ENCODE results near the gene ARL15. TPM values are rescaled to one million over a fixed set of nuclear protein-coding genes. Genes with fewer than 3 reads are reported as not detected.

The ARL15 gene
- total and polyA plus RNA-seq, 5 donors, result 14.2 to 30.3 (median 24.8) TPM

- Histone ChIP-seq H3K4me3 (ENCODE audit: low read length) (no peak overlapping the region), H3K4me1 (ENCODE audit: control insufficient read depth, insufficient read depth, low read length) (peaks cover 15% of the 10 kb centered on the region), H3K27ac (ENCODE audit: low read length) (no peak overlapping the region), H3K9me3 (ENCODE audit: control insufficient read depth, low read length) (no peaks in the 10 kb centered on the region), H3K27me3 (ENCODE audit: control insufficient read depth, insufficient read depth) (no peaks in the 10 kb centered on the region)
- DNase-seq (no peak), ATAC-seq (no peak)
- intact Hi-C loops (cut with DNase I), result loop anchor here in 1 of 4 donors (10.0 kb wide), 1 partner anchor 47 kb away; no protein-coding TSS in a partner anchor
- WGBS, result 88% methylated on average over 1 of the region's 1 CpG
Observed at GRCh38 chr5:54301849-54302248, 8.5 kb downstream of the ARL15 start.

GRCh38 chr5:54301220-54301619 lies 9.2 kb downstream of the ARL15 start:
- no peak for ATAC-seq

GRCh38 chr5:54298947-54299346 lies 11.4 kb downstream of the ARL15 start:
- Histone ChIP-seq H3K27ac (ENCODE audit: low read length) (no peak overlapping the region), H3K27me3 (ENCODE audit: control insufficient read depth, insufficient read depth) (no peaks in the 10 kb centered on the region), H3K9me3 (ENCODE audit: control insufficient read depth, low read length) (no peaks in the 10 kb centered on the region), H3K4me3 (ENCODE audit: low read length) (no peak overlapping the region), H3K4me1 (ENCODE audit: control insufficient read depth, insufficient read depth, low read length) (peaks cover 28% of the 10 kb centered on the region)
- ATAC-seq (no peak), DNase-seq (no peak)
- intact Hi-C loops (cut with DNase I), result no loop called here
- 96% methylated on average over 5 of the region's 5 CpGs for WGBS

More at GRCh38 chr5:54301220-54301619, 9.2 kb downstream of the ARL15 start:
- peaks cover 21% of the 10 kb centered on the region for H3K4me1 ChIP-seq (ENCODE audit: control insufficient read depth, insufficient read depth, low read length)
- no peak overlapping the region for H3K27ac ChIP-seq (ENCODE audit: low read length)
- no peaks in the 10 kb centered on the region for H3K27me3 ChIP-seq (ENCODE audit: control insufficient read depth, insufficient read depth)
- H3K9me3 ChIP-seq (ENCODE audit: control insufficient read depth, low read length), result no peaks in the 10 kb centered on the region
- H3K4me3 ChIP-seq (ENCODE audit: low read length), result no peak overlapping the region
- 82% methylated on average over 2 of the region's 2 CpGs for WGBS
- DNase-seq, result no peak
- intact Hi-C loops (cut with DNase I), result loop anchor here in 1 of 4 donors (10.0 kb wide), 1 partner anchor 46 kb away; no protein-coding TSS in a partner anchor

- 56% methylated on average over 2 of the region's 2 CpGs for WGBS
- H3K27ac ChIP-seq (ENCODE audit: low read length), result peak overlapping the region; percentile 73
- peaks cover 25% of the 10 kb centered on the region for H3K4me1 ChIP-seq (ENCODE audit: control insufficient read depth, insufficient read depth, low read length)
- DNase-seq (peak in 1 of 3 donors; percentile 37), ATAC-seq (peak; percentile 43 to 55)
- no peak overlapping the region for H3K4me3 ChIP-seq (ENCODE audit: low read length)
- no peaks in the 10 kb centered on the region for H3K9me3 ChIP-seq (ENCODE audit: control insufficient read depth, low read length)
- H3K27me3 ChIP-seq (ENCODE audit: control insufficient read depth, insufficient read depth), result no peaks in the 10 kb centered on the region
- intact Hi-C loops (cut with DNase I), result no loop called here
Observed at GRCh38 chr5:54296386-54296785, 14.0 kb downstream of the ARL15 start.

- H3K9me3 ChIP-seq (ENCODE audit: control insufficient read depth, low read length), result no peaks in the 10 kb centered on the region
- ATAC-seq (peak; percentile 88 to 90), DNase-seq (peak in 1 of 3 donors; percentile 55)
- peak overlapping the region; percentile 17 for H3K27ac ChIP-seq (ENCODE audit: low read length)
- no peak overlapping the region for H3K4me3 ChIP-seq (ENCODE audit: low read length)
- intact Hi-C loops (cut with DNase I), result no loop called here
- no peaks in the 10 kb centered on the region for H3K27me3 ChIP-seq (ENCODE audit: control insufficient read depth, insufficient read depth)
- H3K4me1 ChIP-seq (ENCODE audit: control insufficient read depth, insufficient read depth, low read length), result peaks cover 21% of the 10 kb centered on the region
- WGBS, result 49% methylated on average over 8 of the region's 8 CpGs
Observed at GRCh38 chr5:54295651-54296276, 14.6 kb downstream of the ARL15 start.

- Histone ChIP-seq H3K9me3 (ENCODE audit: control insufficient read depth, low read length) (no peaks in the 10 kb centered on the region), H3K27me3 (ENCODE audit: control insufficient read depth, insufficient read depth) (no peaks in the 10 kb centered on the region), H3K4me1 (ENCODE audit: control insufficient read depth, insufficient read depth, low read length) (peaks cover 18% of the 10 kb centered on the region), H3K4me3 (ENCODE audit: low read length) (no peak overlapping the region), H3K27ac (ENCODE audit: low read length) (no peak overlapping the region)
- ATAC-seq, result no peak
- no peak for DNase-seq
- intact Hi-C loops (cut with DNase I), result no loop called here
- 76% methylated on average over 5 of the region's 5 CpGs for WGBS
Observed at GRCh38 chr5:54294097-54294667, 16.2 kb downstream of the ARL15 start.

- intact Hi-C loops (cut with DNase I), result no loop called here
- Histone ChIP-seq H3K27ac (ENCODE audit: low read length) (no peak overlapping the region), H3K4me1 (ENCODE audit: control insufficient read depth, insufficient read depth, low read length) (peaks cover 16% of the 10 kb centered on the region), H3K4me3 (ENCODE audit: low read length) (no peak overlapping the region), H3K27me3 (ENCODE audit: control insufficient read depth, insufficient read depth) (no peaks in the 10 kb centered on the region), H3K9me3 (ENCODE audit: control insufficient read depth, low read length) (no peaks in the 10 kb centered on the region)
- DNase-seq (no peak), ATAC-seq (no peak)
- 90% methylated on average over 1 of the region's 1 CpG for WGBS
Observed at GRCh38 chr5:54292866-54293265, 17.5 kb downstream of the ARL15 start.

GRCh38 chr5:54291498-54291897 lies 18.9 kb downstream of the ARL15 start:
- Histone ChIP-seq H3K27ac (ENCODE audit: low read length) (no peak overlapping the region), H3K27me3 (ENCODE audit: control insufficient read depth, insufficient read depth) (no peaks in the 10 kb centered on the region), H3K9me3 (ENCODE audit: control insufficient read depth, low read length) (no peaks in the 10 kb centered on the region), H3K4me1 (ENCODE audit: control insufficient read depth, insufficient read depth, low read length) (peaks cover 10% of the 10 kb centered on the region), H3K4me3 (ENCODE audit: low read length) (no peak overlapping the region)
- 88% methylated on average over 3 of the region's 3 CpGs for WGBS
- DNase-seq, result no peak
- intact Hi-C loops (cut with DNase I), result no loop called here
- no peak for ATAC-seq

GRCh38 chr5:54289769-54290168 lies 20.6 kb downstream of the ARL15 start:
- WGBS, result 100% methylated on average over 1 of the region's 1 CpG
- no peak overlapping the region for H3K4me3 ChIP-seq (ENCODE audit: low read length)
- DNase-seq, result no peak
- H3K27ac ChIP-seq (ENCODE audit: low read length), result no peak overlapping the region
- H3K9me3 ChIP-seq (ENCODE audit: control insufficient read depth, low read length), result no peaks in the 10 kb centered on the region
- intact Hi-C loops (cut with DNase I), result no loop called here
- ATAC-seq, result no peak
- H3K27me3 ChIP-seq (ENCODE audit: control insufficient read depth, insufficient read depth), result no peaks in the 10 kb centered on the region
- peaks cover 5% of the 10 kb centered on the region for H3K4me1 ChIP-seq (ENCODE audit: control insufficient read depth, insufficient read depth, low read length)

- Histone ChIP-seq H3K9me3 (ENCODE audit: control insufficient read depth, low read length) (no peaks in the 10 kb centered on the region), H3K27me3 (ENCODE audit: control insufficient read depth, insufficient read depth) (no peaks in the 10 kb centered on the region), H3K27ac (ENCODE audit: low read length) (no peak overlapping the region), H3K4me1 (ENCODE audit: control insufficient read depth, insufficient read depth, low read length) (peaks cover 3% of the 10 kb centered on the region), H3K4me3 (ENCODE audit: low read length) (no peak overlapping the region)
- ATAC-seq (no peak), DNase-seq (no peak)
- WGBS, result 92% methylated on average over 5 of the region's 5 CpGs
- intact Hi-C loops (cut with DNase I), result no loop called here
Observed at GRCh38 chr5:54288568-54289217, 21.7 kb downstream of the ARL15 start.

GRCh38 chr5:54285686-54286085 lies 24.7 kb downstream of the ARL15 start:
- WGBS, result 59% methylated on average over 10 of the region's 10 CpGs
- Histone ChIP-seq H3K4me1 (ENCODE audit: control insufficient read depth, insufficient read depth, low read length) (peaks cover 3% of the 10 kb centered on the region), H3K4me3 (ENCODE audit: low read length) (peak overlapping the region; percentile 20), H3K27ac (ENCODE audit: low read length) (no peak overlapping the region), H3K27me3 (ENCODE audit: control insufficient read depth, insufficient read depth) (no peaks in the 10 kb centered on the region), H3K9me3 (ENCODE audit: control insufficient read depth, low read length) (no peaks in the 10 kb centered on the region)
- ATAC-seq (peak; percentile 33 to 59), DNase-seq (no peak)
- intact Hi-C loops (cut with DNase I), result no loop called here
